Neural progenitor cell (in vitro differentiated cells): Measurements from ENCODE around the gene BTBD9. TPM values are rescaled to one million over a fixed set of nuclear protein-coding genes. Genes with fewer than 3 reads are reported as not detected.

ENCODE experiments used
- DNase-seq: peaks from one replicate; pipeline ENCODE4 v3.0.0-alpha.2; 2016; ENCODE audit warnings: low spot score
- H2AFZ ChIP-seq: fragments of 200-600 bp; sonication (generic); replicated peaks from 2 replicates; pipeline ENCODE4 v1.6.1; 2016; ENCODE audit warnings: antibody characterized with exemption
- H3F3A ChIP-seq: fragments of 200-600 bp; sonication (generic); 2 replicates; pipeline ENCODE4 v1.6.1; 2016; ENCODE audit warnings: antibody characterized with exemption, low read depth
- H3K27ac ChIP-seq: fragments of 200-600 bp; sonication (generic); 2 replicates; pipeline ENCODE4 v1.5.1; 2016; ENCODE audit warnings: mild to moderate bottlenecking
- H3K27me3 ChIP-seq: fragments of 200-600 bp; sonication (generic); 2 replicates; pipeline ENCODE4 v1.6.1; 2016; ENCODE audit warnings: mild to moderate bottlenecking, moderate library complexity
- H3K36me3 ChIP-seq: fragments of 200-600 bp; sonication (generic); 2 replicates; pipeline ENCODE4 v1.5.1; 2016
- H3K4me1 ChIP-seq: fragments of 200-600 bp; sonication (generic); 2 replicates; pipeline ENCODE4 v1.6.1; 2016; ENCODE audit warnings: mixed run types
- H3K4me2 ChIP-seq: fragments of 200-600 bp; sonication (generic); 2 replicates; pipeline ENCODE4 v1.6.1; 2016
- H3K4me3 ChIP-seq: fragments of 200-600 bp; sonication (generic); 2 replicates; pipeline ENCODE4 v1.5.1; 2016
- H3K79me2 ChIP-seq: fragments of 200-600 bp; sonication (generic); 2 replicates; pipeline ENCODE4 v1.6.1; 2016; ENCODE audit warnings: low read depth
- H3K9ac ChIP-seq: fragments of 200-600 bp; sonication (generic); 2 replicates; pipeline ENCODE4 v1.6.1; 2016
- H3K9me3 ChIP-seq: fragments of 200-600 bp; sonication (generic); 2 replicates; pipeline ENCODE4 v1.5.1; 2016; ENCODE audit warnings: low read depth
- H4K20me1 ChIP-seq: fragments of 200-600 bp; sonication (generic); 2 replicates; pipeline ENCODE4 v1.6.1; 2016; ENCODE audit warnings: low read depth
- H3K27ac Mint-ChIP-seq: 3 replicates; pipeline ENCODE4 v1.8.0; 2021; ENCODE audit warnings: mixed read lengths
- H3K27me3 Mint-ChIP-seq: 2 replicates; pipeline ENCODE4 v1.8.0; 2022; ENCODE audit warnings: low read depth, mild to moderate bottlenecking, inconsistent platforms, moderate library complexity, mixed read lengths; ENCODE audit not compliant: insufficient read depth
- H3K36me3 Mint-ChIP-seq: 3 replicates; pipeline ENCODE4 v1.8.0; 2021; ENCODE audit warnings: mixed read lengths
- H3K4me1 Mint-ChIP-seq: 3 replicates; pipeline ENCODE4 v1.8.0; 2021; ENCODE audit warnings: mixed read lengths
- H3K4me3 Mint-ChIP-seq: 3 replicates; pipeline ENCODE4 v1.8.0; 2021; ENCODE audit warnings: mild to moderate bottlenecking, moderate library complexity, mixed read lengths
- H3K9me3 Mint-ChIP-seq: 3 replicates; pipeline ENCODE4 v1.8.0; 2020; ENCODE audit warnings: mixed read lengths
- CTCF ChIP-seq: fragments of 200-600 bp; sonication (generic); IDR thresholded peaks from 2 replicates; pipeline ENCODE4 v1.5.1; 2017; ENCODE audit warnings: antibody characterized with exemption, mild to moderate bottlenecking
- EZH2 ChIP-seq: fragments of 200-600 bp; sonication (generic); IDR thresholded peaks from 2 replicates; pipeline ENCODE4 v1.6.1; 2017; ENCODE audit warnings: antibody characterized with exemption, mild to moderate bottlenecking, moderate library complexity
- EZH2phosphoT487 ChIP-seq: fragments of 200-600 bp; sonication (generic); IDR thresholded peaks from 2 replicates; pipeline ENCODE4 v1.6.1; 2017; ENCODE audit warnings: antibody characterized with exemption
- total RNA-seq: library from RNA; depleted of rRNA; stranded (reverse); fragments of >200 nt; gene quantifications from 2 replicates; pipeline ENCODE4 v1.2.3, GENCODE V29; 2015; ENCODE audit warnings: low replicate concordance

BTBD9 gene
- total RNA-seq, 1 donor from 2014 or later, result 16.9 TPM

GRCh38 chr6:38387461-38387860 lies 252.3 kb downstream of the BTBD9 start:
- H3K4me1 Mint-ChIP-seq, result no peaks in the 10 kb centered on the region
- no peaks in the 10 kb centered on the region for H3K36me3 ChIP-seq
- no peaks in the 10 kb centered on the region for H3K27me3 ChIP-seq
- H4K20me1 ChIP-seq, result no peaks in the 10 kb centered on the region
- H3K4me2 ChIP-seq, result no peak overlapping the region
- H3K79me2 ChIP-seq, result no peaks in the 10 kb centered on the region
- no peak overlapping the region for H3K27ac Mint-ChIP-seq
- no peak overlapping the region for H3K4me3 ChIP-seq
- no peaks in the 10 kb centered on the region for H3K9me3 Mint-ChIP-seq
- H3K27me3 Mint-ChIP-seq, result no peaks in the 10 kb centered on the region
- H3F3A ChIP-seq, result peaks cover 14% of the 10 kb centered on the region
- H3K9ac ChIP-seq, result no peak overlapping the region
- H3K9me3 ChIP-seq, result no peaks in the 10 kb centered on the region
- no peak for DNase-seq
- no peak for TF ChIP-seq EZH2
- no peak for TF ChIP-seq CTCF
- no peak for TF ChIP-seq EZH2phosphoT487
- no peak overlapping the region for H3K27ac ChIP-seq
- H3K36me3 Mint-ChIP-seq, result no peaks in the 10 kb centered on the region
- no peak overlapping the region for H3K4me3 Mint-ChIP-seq
- peaks cover 14% of the 10 kb centered on the region for H3K4me1 ChIP-seq
- H2AFZ ChIP-seq, result no peak overlapping the region

- no peak overlapping the region for H2AFZ ChIP-seq
- Mint-ChIP-seq H3K27ac (no peak overlapping the region), H3K4me1 (peaks cover 2% of the 10 kb centered on the region), H3K36me3 (no peaks in the 10 kb centered on the region), H3K27me3 (no peaks in the 10 kb centered on the region), H3K4me3 (no peak overlapping the region), H3K9me3 (no peaks in the 10 kb centered on the region)
- no peak overlapping the region for H3K27ac ChIP-seq
- H3K9me3 ChIP-seq, result no peaks in the 10 kb centered on the region
- no peak overlapping the region for H3K4me3 ChIP-seq
- H4K20me1 ChIP-seq, result no peaks in the 10 kb centered on the region
- H3K4me2 ChIP-seq, result no peak overlapping the region
- no peak for DNase-seq
- H3K79me2 ChIP-seq, result no peaks in the 10 kb centered on the region
- H3K9ac ChIP-seq, result no peak overlapping the region
- H3F3A ChIP-seq, result no peaks in the 10 kb centered on the region
- TF ChIP-seq EZH2phosphoT487 (no peak), CTCF (no peak), EZH2 (no peak)
- no peaks in the 10 kb centered on the region for H3K27me3 ChIP-seq
- no peaks in the 10 kb centered on the region for H3K36me3 ChIP-seq
- H3K4me1 ChIP-seq, result no peaks in the 10 kb centered on the region
Measured at GRCh38 chr6:38378801-38379200, 260.9 kb downstream of the BTBD9 start.

GRCh38 chr6:38375937-38376336 lies 263.8 kb downstream of the BTBD9 start:
- Histone ChIP-seq H3K36me3 (no peaks in the 10 kb centered on the region), H3K79me2 (no peaks in the 10 kb centered on the region), H4K20me1 (no peaks in the 10 kb centered on the region), H3K4me2 (no peak overlapping the region), H3F3A (no peaks in the 10 kb centered on the region), H3K4me3 (no peak overlapping the region), H3K4me1 (peaks cover 3% of the 10 kb centered on the region), H3K9me3 (no peaks in the 10 kb centered on the region), H3K27me3 (no peaks in the 10 kb centered on the region), H3K9ac (no peak overlapping the region), H2AFZ (no peak overlapping the region), H3K27ac (no peak overlapping the region)
- Mint-ChIP-seq H3K27ac (no peak overlapping the region), H3K27me3 (peaks cover 3% of the 10 kb centered on the region), H3K36me3 (no peaks in the 10 kb centered on the region), H3K9me3 (no peaks in the 10 kb centered on the region), H3K4me3 (no peak overlapping the region), H3K4me1 (peaks cover 15% of the 10 kb centered on the region)
- TF ChIP-seq CTCF, result no peak
- TF ChIP-seq EZH2, result no peak
- no peak for TF ChIP-seq EZH2phosphoT487
- no peak for DNase-seq
